Liver (tissue), 3 donors: Measurements from ENCODE around the gene TSPAN7.

Source experiments
- GABPA ChIP-seq, 2 donors: IDR thresholded peaks in 1 of 2; conservative IDR thresholded peaks in 1 of 2; 2 replicates each; pipeline ENCODE4 v1.6.1; 2016; ENCODE audit warnings: antibody characterized with exemption in 2 of 2, mild to moderate bottlenecking in 1 of 2, moderate library complexity in 1 of 2
- RAD21 ChIP-seq, 2 donors: IDR thresholded peaks; 2 replicates each; pipeline ENCODE4 v1.6.1; 2016; ENCODE audit warnings: antibody characterized with exemption in 2 of 2, mild to moderate bottlenecking in 2 of 2
- REST ChIP-seq: IDR thresholded peaks from 2 replicates; pipeline ENCODE4 v1.6.1; 2016; ENCODE audit warnings: antibody characterized with exemption, mild to moderate bottlenecking
- TF ChIP-seq, protein P1 (sequence below): fragments of 150-350 bp; IDR thresholded peaks from 2 replicates; pipeline ENCODE4 v1.5.1; 2017; ENCODE audit warnings: improper control_type of control experiment, low read depth, low read length; ENCODE audit not compliant: missing input control
- donor health status: healthy.
- donor health status: healthy.

- TF ChIP-seq RAD21 (IDR thresholded peaks at IDR 0.05) = no peak
- TF ChIP-seq, protein P1, sequence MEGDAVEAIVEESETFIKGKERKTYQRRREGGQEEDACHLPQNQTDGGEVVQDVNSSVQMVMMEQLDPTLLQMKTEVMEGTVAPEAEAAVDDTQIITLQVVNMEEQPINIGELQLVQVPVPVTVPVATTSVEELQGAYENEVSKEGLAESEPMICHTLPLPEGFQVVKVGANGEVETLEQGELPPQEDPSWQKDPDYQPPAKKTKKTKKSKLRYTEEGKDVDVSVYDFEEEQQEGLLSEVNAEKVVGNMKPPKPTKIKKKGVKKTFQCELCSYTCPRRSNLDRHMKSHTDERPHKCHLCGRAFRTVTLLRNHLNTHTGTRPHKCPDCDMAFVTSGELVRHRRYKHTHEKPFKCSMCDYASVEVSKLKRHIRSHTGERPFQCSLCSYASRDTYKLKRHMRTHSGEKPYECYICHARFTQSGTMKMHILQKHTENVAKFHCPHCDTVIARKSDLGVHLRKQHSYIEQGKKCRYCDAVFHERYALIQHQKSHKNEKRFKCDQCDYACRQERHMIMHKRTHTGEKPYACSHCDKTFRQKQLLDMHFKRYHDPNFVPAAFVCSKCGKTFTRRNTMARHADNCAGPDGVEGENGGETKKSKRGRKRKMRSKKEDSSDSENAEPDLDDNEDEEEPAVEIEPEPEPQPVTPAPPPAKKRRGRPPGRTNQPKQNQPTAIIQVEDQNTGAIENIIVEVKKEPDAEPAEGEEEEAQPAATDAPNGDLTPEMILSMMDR = no peak
- no peak for TF ChIP-seq GABPA (IDR thresholded peaks at IDR 0.05 in 1 of 2, conservative IDR thresholded peaks at IDR 0.05 in 1 of 2)
- no peak for TF ChIP-seq REST
Observed at GRCh38 chrX:38678821-38679220, 117.5 kb downstream of the TSPAN7 start.
